T-cell (primary cell): Measurements from ENCODE around the gene PCDHB14. TPM values are rescaled to one million over a fixed set of nuclear protein-coding genes. Genes with fewer than 3 reads are reported as not detected.
"Not testable (repeated sequence)": the region's sequence is repeated elsewhere in the genome, so short reads cannot be mapped to it uniquely, and the experiment has no call there.

Experiments used
- ATAC-seq, 4 experiments: fragments of 200-7000 bp in 3 of 4; fragments of 150-1000 bp in 1 of 4; cut with Tn5 transposase; replicated peaks in 1 of 4; 1 replicate in 3 of 4; 2 replicates in 1 of 4; pipeline ENCODE4 v1.10.0; 2021; ENCODE audit warnings: moderate library complexity in 3 of 4, mild to moderate bottlenecking in 2 of 4, moderate number of reproducible peaks in 1 of 4
- CTCF ChIA-PET, 2 donors: fragments of 300-600 bp; sonication (Branson Sonifier 250); formaldehyde crosslinking; loops; one replicate each; lab custom pipeline; 2022; ENCODE audit warnings: antibody characterized with exemption in 2 of 2; lab: Charles Lee
- POLR2A ChIA-PET, 2 donors: fragments of 300-600 bp; sonication (Branson Sonifier 250); formaldehyde crosslinking; loops; one replicate each; lab custom pipeline; 2022; ENCODE audit warnings: antibody characterized with exemption in 2 of 2; lab: Charles Lee
- DNase-seq, 35 experiments: peaks; one replicate each; pipeline versions ENCODE4 v3.0.0 to v3.0.0-alpha.2; 2013 to 2023
- H3K27ac ChIP-seq: one replicate; pipeline ENCODE4 v1.5.1; 2013; ENCODE audit warnings: low read length
- H3K27me3 ChIP-seq, 2 experiments: replicated peaks in 1 of 2; 1 replicate in 1 of 2; 2 replicates in 1 of 2; pipeline versions ENCODE4 v1.6.1 to v1.7.0; 2013; ENCODE audit warnings: low read length in 1 of 2, mixed read lengths in 1 of 2; ENCODE audit not compliant: control insufficient read depth in 2 of 2, insufficient read depth in 2 of 2; ENCODE audit errors: extremely low read depth in 1 of 2
- H3K36me3 ChIP-seq, 2 donors: 1 replicate in 1 of 2; 2 replicates in 1 of 2; pipeline versions ENCODE4 v1.6.1 to v1.7.0; 2013; ENCODE audit warnings: low read length in 1 of 2; ENCODE audit not compliant: control insufficient read depth in 2 of 2, insufficient read depth in 1 of 2; ENCODE audit errors: extremely low read depth in 1 of 2
- H3K4me1 ChIP-seq, 2 experiments: 1 replicate in 1 of 2; 2 replicates in 1 of 2; pipeline versions ENCODE4 v1.6.1 to v1.7.0; 2013; ENCODE audit warnings: low read length in 2 of 2, mixed read lengths in 1 of 2; ENCODE audit not compliant: insufficient read depth in 2 of 2, control insufficient read depth in 1 of 2; ENCODE audit errors: extremely low read depth in 1 of 2
- H3K4me3 ChIP-seq, 2 donors: 1 replicate in 1 of 2; 2 replicates in 1 of 2; pipeline versions ENCODE4 v1.5.1 to v1.7.0; 2013; ENCODE audit warnings: mild to moderate bottlenecking in 2 of 2, low read length in 1 of 2, moderate library complexity in 1 of 2; ENCODE audit not compliant: control insufficient read depth in 1 of 2; ENCODE audit errors: extremely low read depth in 1 of 2
- H3K9me3 ChIP-seq: 2 replicates; pipeline ENCODE4 v1.7.0; 2013
- H3K27ac Mint-ChIP-seq, 2 donors: one replicate each; pipeline ENCODE4 v1.8.0; 2020 to 2021; ENCODE audit warnings: mild to moderate bottlenecking in 2 of 2, mixed read lengths in 2 of 2
- H3K27me3 Mint-ChIP-seq, 2 donors: one replicate each; pipeline ENCODE4 v1.8.0; 2021 to 2022; ENCODE audit warnings: mixed read lengths in 2 of 2
- H3K36me3 Mint-ChIP-seq: one replicate; pipeline ENCODE4 v1.8.0; 2021; ENCODE audit warnings: mixed read lengths
- H3K4me1 Mint-ChIP-seq, 3 donors: one replicate each; pipeline ENCODE4 v1.8.0; 2020 to 2022; ENCODE audit warnings: mixed read lengths in 3 of 3, mild to moderate bottlenecking in 1 of 3
- H3K4me3 Mint-ChIP-seq, 3 donors: one replicate each; pipeline ENCODE4 v1.8.0; 2020 to 2022; ENCODE audit warnings: mild to moderate bottlenecking in 3 of 3, mixed read lengths in 3 of 3, moderate library complexity in 3 of 3
- H3K9me3 Mint-ChIP-seq, 3 donors: one replicate each; pipeline ENCODE4 v1.8.0; 2020 to 2022; ENCODE audit warnings: mixed read lengths in 3 of 3
- WGBS: methylation state at CpG from one replicate; pipeline ENCODE4 v1.1.5; 2013; ENCODE audit warnings: missing lambda C conversion rate; ENCODE audit not compliant: insufficient coverage; 5-methylcytosine and 5-hydroxymethylcytosine counted together
- total RNA-seq, 35 experiments: library from RNA in 6 of 35; stranded (reverse) in 6 of 35; fragments of 120-200 nt in 1 of 35; gene quantifications; one replicate each; pipeline versions ENCODE4 v1.2.1 to v1.2.4 and lab custom pipeline; 2013 to 2026

PCDHB14 gene
- total RNA-seq: under 1 TPM in 1 of 5 donors, not detected in 4; 0.12 TPM
- 0.07 TPM for total RNA-seq (2013)
- total RNA-seq (lab: John Stamatoyannopoulos, UW): 0 to 0.25 (median 0) reads per million in 29 experiments

DNA sequence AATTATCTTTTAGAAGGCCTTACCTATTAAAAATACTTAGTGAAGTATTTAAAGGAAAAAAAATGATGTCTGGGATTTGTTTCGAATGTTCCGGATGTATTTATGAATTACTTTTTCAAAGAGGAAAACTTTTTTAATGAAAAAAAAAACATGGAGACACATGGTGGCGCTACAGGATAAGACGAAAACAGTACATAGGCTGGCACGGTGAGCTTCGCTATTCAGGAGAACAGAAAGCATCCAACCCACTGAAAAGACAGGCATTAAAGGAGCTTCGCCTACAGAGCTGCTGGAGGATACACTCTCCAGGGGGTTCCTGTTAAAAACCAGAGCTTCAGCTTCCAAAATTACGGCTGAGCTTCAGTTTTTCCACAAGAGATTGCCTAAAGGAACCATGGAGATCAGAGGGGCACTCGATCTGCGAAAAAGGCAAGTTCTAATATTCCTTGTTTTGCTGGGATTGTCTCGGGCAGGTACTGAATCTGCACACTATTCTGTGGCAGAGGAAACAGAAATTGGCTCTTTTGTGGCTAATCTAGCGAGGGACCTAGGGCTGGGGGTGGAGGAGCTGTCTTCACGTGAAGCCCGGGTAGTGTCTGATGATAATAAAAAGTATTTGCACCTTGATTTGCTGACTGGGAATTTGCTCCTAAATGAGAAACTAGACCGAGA lies at the start of gene PCDHB14:
TSS of gene PCDHB14 (plus strand) at position 232 of the 672 bp plus-strand sequence. CDS start at position 395, 163 bp downstream.
- H3K4me3 Mint-ChIP-seq: peak within 1 kb of the TSS in 2 of 3 donors; percentile 4 to 26
- Histone ChIP-seq H3K36me3 (no peaks in the 10 kb centered on the region), H3K9me3 (no peaks in the 10 kb centered on the region), H3K27ac (no peak within 1 kb of the TSS), H3K4me1 (no peaks in the 10 kb centered on the region), H3K27me3 (peaks cover 4 to 24% of the 10 kb centered on the region in 2 experiments), H3K4me3 (no peak within 1 kb of the TSS)
- 29% methylated on average over 14 of the region's 15 CpGs for WGBS
- H3K27me3 Mint-ChIP-seq: peaks cover 57 to 64% of the 10 kb centered on the region in 2 donors
- H3K36me3 Mint-ChIP-seq: peaks cover 3% of the 10 kb centered on the region
- no peak for ATAC-seq
- peaks cover 6 to 31% (median 25%) of the 10 kb centered on the region in 3 donors for H3K9me3 Mint-ChIP-seq
- peak in 1 of 35 experiments; percentile 40 for DNase-seq
- ChIA-PET CTCF (interaction anchor here (1.2 to 1.5 kb wide), 4 partner anchors 9 to 341 kb away, joined by 3 to 16 read pairs (median 4); no protein-coding TSS in a partner anchor), POLR2A (no interaction called here)
- no peak within 1 kb of the TSS for H3K27ac Mint-ChIP-seq
- H3K4me1 Mint-ChIP-seq: peaks cover 0 to 7% (median 6%) of the 10 kb centered on the region in 3 donors

DNA sequence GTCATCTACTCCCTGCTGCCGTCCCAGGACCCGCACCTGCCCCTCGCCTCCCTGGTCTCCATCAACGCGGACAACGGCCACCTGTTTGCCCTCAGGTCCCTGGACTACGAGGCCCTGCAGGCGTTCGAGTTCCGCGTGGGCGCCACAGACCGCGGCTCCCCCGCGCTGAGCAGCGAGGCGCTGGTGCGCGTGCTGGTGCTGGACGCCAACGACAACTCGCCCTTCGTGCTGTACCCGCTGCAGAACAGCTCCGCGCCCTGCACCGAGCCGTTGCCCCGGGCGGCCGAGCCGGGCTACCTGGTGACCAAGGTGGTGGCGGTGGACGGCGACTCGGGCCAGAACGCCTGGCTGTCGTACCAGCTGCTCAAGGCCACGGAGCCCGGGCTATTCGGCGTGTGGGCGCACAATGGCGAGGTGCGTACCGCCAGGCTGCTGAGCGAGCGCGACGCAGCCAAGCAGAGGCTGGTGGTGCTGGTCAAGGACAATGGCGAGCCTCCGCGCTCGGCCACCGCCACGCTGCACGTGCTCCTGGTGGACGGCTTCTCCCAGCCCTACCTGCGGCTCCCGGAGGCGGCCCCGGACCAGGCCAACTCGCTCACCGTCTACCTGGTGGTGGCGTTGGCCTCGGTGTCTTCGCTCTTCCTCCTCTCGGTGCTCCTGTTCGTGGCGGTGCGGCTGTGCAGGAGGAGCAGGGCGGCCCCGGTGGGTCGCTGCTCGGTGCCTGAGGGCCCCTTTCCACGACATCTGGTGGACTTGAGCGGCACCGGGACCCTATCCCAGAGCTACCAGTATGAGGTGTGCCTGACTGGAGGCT lies 48.6 kb upstream of the PCDHB14 start:
- H3K9me3 Mint-ChIP-seq, DNase-seq, CTCF ChIA-PET, H3K36me3 ChIP-seq, H3K27ac ChIP-seq, ATAC-seq, POLR2A ChIA-PET, H3K36me3 Mint-ChIP-seq, H3K27ac Mint-ChIP-seq, H3K4me3 ChIP-seq, H3K4me3 Mint-ChIP-seq, H3K4me1 ChIP-seq, H3K9me3 ChIP-seq, H3K4me1 Mint-ChIP-seq: not testable (repeated sequence)
- peaks cover 26 to 27% of the 10 kb centered on the region in 2 donors for H3K27me3 Mint-ChIP-seq
- WGBS: 49% methylated on average over 50 of the region's 79 CpGs
- peaks cover 0 to 19% of the 10 kb centered on the region in 2 experiments for H3K27me3 ChIP-seq

DNA sequence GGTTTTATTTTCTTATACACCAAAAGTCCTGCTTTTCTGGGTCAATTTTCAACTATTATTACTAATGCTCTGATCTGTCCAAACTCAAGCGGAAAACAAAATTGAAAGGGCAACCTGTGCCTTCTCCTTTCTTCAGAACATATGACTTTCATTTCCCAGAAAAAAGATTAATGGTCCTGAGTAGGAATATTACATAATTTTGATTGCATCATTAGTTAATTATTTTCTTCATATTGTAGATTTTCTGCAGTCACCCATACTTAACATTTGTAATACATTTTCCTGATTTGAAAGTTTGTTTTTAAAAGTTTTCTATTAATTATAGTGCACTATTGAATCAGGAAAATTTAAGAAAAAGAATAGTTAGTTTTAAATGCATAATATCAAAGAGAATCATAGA lies 47.2 kb upstream of the PCDHB14 start:
- no peaks in the 10 kb centered on the region for H3K36me3 Mint-ChIP-seq
- H3K9me3 ChIP-seq: no peaks in the 10 kb centered on the region
- ChIA-PET CTCF (no interaction called here), POLR2A (no interaction called here)
- no peak overlapping the region for H3K4me3 Mint-ChIP-seq
- ATAC-seq: no peak
- peaks cover 2 to 7% (median 5%) of the 10 kb centered on the region in 3 donors for H3K4me1 Mint-ChIP-seq
- no peak for DNase-seq
- H3K27ac ChIP-seq: no peak overlapping the region
- no peaks in the 10 kb centered on the region for H3K4me1 ChIP-seq
- no peak overlapping the region for H3K27ac Mint-ChIP-seq
- peaks cover 0 to 27% of the 10 kb centered on the region in 2 experiments for H3K27me3 ChIP-seq
- WGBS: no CpG with 5 or more reads among the region's 1 CpG
- peaks cover 0 to 13% (median 8%) of the 10 kb centered on the region in 3 donors for H3K9me3 Mint-ChIP-seq
- H3K27me3 Mint-ChIP-seq: peaks cover 26 to 32% of the 10 kb centered on the region in 2 donors
- no peak overlapping the region for H3K4me3 ChIP-seq
- H3K36me3 ChIP-seq: no peaks in the 10 kb centered on the region

DNA sequence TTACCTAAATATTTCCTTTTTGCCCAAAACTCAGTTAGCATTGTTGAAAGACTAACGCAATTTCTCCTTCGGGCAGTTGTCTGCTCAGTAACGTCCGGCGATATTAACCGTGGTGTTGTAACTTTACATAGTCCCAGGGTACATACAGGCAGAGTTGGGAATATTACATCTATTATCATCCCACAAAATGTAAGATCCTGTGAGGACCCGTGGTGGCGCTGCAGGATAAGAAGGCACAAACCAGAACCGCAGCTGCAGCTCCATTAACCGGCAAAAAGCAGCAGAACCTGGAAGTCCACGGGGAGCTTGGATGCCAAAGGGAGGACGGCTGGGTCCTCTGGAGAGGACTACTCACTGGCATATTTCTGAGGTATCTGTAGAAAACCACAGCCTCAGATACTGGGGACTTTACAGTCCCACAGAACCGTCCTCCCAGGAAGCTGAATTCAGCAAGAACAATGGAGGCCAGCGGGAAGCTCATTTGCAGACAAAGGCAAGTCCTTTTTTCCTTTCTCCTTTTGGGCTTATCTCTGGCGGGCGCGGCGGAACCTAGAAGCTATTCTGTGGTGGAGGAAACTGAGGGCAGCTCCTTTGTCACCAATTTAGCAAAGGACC lies 45.5 kb upstream of the PCDHB14 start, which contains the start of gene PCDHB8:
TSS of gene PCDHB8 (plus strand) at position 214 of the 615 bp plus-strand sequence. CDS start at position 459, 245 bp downstream.
- POLR2A ChIA-PET, H3K4me3 Mint-ChIP-seq, ATAC-seq, H3K4me3 ChIP-seq, H3K36me3 Mint-ChIP-seq, H3K4me1 Mint-ChIP-seq, DNase-seq, CTCF ChIA-PET, H3K27ac ChIP-seq, H3K36me3 ChIP-seq, H3K27ac Mint-ChIP-seq, H3K4me1 ChIP-seq, H3K9me3 ChIP-seq: not testable (repeated sequence)
- no CpG with 5 or more reads among the region's 18 CpGs for WGBS
- Mint-ChIP-seq H3K27me3 (peaks cover 28 to 34% of the 10 kb centered on the region in 2 donors), H3K9me3 (peaks cover 7 to 13% (median 10%) of the 10 kb centered on the region in 3 donors)
- H3K27me3 ChIP-seq: peaks cover 0 to 33% of the 10 kb centered on the region in 2 experiments

DNA sequence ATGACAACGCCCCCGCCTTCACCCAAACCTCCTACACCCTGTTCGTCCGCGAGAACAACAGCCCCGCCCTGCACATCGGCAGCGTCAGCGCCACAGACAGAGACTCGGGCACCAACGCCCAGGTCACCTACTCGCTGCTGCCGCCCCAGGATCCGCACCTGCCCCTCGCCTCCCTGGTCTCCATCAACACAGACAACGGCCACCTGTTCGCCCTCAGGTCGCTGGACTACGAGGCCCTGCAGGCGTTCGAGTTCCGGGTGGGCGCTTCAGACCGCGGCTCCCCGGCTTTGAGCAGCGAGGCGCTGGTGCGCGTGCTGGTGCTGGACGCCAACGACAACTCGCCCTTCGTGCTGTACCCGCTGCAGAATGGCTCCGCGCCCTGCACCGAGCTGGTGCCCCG lies 43.8 kb upstream of the PCDHB14 start:
- CTCF ChIA-PET, H3K36me3 ChIP-seq, H3K27ac Mint-ChIP-seq, H3K9me3 ChIP-seq, H3K4me3 Mint-ChIP-seq, H3K4me1 Mint-ChIP-seq, DNase-seq, H3K4me3 ChIP-seq, H3K36me3 Mint-ChIP-seq, H3K27ac ChIP-seq, POLR2A ChIA-PET, ATAC-seq, H3K4me1 ChIP-seq: not testable (repeated sequence)
- WGBS: 53% methylated on average over 9 of the region's 39 CpGs
- Mint-ChIP-seq H3K27me3 (peaks cover 22 to 32% of the 10 kb centered on the region in 2 donors), H3K9me3 (peaks cover 7 to 12% (median 7%) of the 10 kb centered on the region in 3 donors)
- H3K27me3 ChIP-seq: peaks cover 2 to 24% of the 10 kb centered on the region in 2 experiments

DNA sequence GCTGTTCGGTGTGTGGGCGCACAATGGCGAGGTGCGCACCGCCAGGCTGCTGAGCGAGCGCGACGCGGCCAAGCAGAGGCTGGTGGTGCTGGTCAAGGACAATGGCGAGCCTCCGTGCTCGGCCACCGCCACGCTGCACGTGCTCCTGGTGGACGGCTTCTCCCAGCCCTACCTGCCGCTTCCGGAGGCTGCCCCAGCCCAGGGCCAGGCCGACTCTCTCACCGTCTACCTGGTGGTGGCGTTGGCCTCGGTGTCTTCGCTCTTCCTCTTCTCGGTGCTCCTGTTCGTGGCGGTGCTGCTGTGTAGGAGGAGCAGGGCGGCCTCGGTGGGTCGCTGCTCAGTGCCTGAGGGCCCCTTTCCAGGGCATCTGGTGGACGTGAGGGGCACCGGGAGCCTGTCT lies 43.3 kb upstream of the PCDHB14 start:
- not testable (repeated sequence) for H3K4me1 ChIP-seq, DNase-seq
- peaks cover 5 to 12% (median 8%) of the 10 kb centered on the region in 3 donors for H3K9me3 Mint-ChIP-seq

More for the DNA sequence above, 43.3 kb upstream of the PCDHB14 start:
- H3K27me3 ChIP-seq: peaks cover 2 to 24% of the 10 kb centered on the region in 2 experiments
- H3K4me1 Mint-ChIP-seq, H3K4me3 ChIP-seq, POLR2A ChIA-PET, H3K9me3 ChIP-seq, ATAC-seq, CTCF ChIA-PET, H3K27ac ChIP-seq, H3K36me3 ChIP-seq, H3K36me3 Mint-ChIP-seq, H3K4me3 Mint-ChIP-seq: not testable (repeated sequence)
- H3K27me3 Mint-ChIP-seq: peaks cover 27 to 35% of the 10 kb centered on the region in 2 donors
- H3K27ac Mint-ChIP-seq: peak overlapping the region in 1 of 2 donors; percentile 52
- 44% methylated on average over 15 of the region's 32 CpGs for WGBS
